Liver (tissue), 9 donors: ENCODE results near the gene ADAMTS16. TPM values are rescaled to one million over a fixed set of nuclear protein-coding genes. Genes with fewer than 3 reads are reported as not detected.

Experiments used
- DNase-seq: peaks from one replicate; pipeline ENCODE4 v3.0.0-alpha.2; 2017; ENCODE audit warnings: low spot score
- H3K27ac ChIP-seq, 2 donors: one replicate each; pipeline ENCODE4 v1.7.0; 2013; ENCODE audit warnings: inconsistent platforms in 2 of 2, low read length in 2 of 2, control low read depth in 1 of 2, low read depth in 1 of 2, mild to moderate bottlenecking in 1 of 2
- H3K27me3 ChIP-seq, 4 donors: one replicate each; pipeline versions ENCODE4 v1.6.1 to v1.7.0; 2013; ENCODE audit warnings: low read length in 3 of 4, inconsistent platforms in 1 of 4, mild to moderate bottlenecking in 1 of 4, moderate library complexity in 1 of 4; ENCODE audit not compliant: control insufficient read depth in 4 of 4, insufficient read depth in 4 of 4
- H3K36me3 ChIP-seq, 4 donors: one replicate each; pipeline versions ENCODE4 v1.6.1 to v1.7.0; 2013; ENCODE audit warnings: low read length in 3 of 4, mild to moderate bottlenecking in 3 of 4, low read depth in 1 of 4, moderate library complexity in 1 of 4; ENCODE audit not compliant: control insufficient read depth in 4 of 4, insufficient read depth in 3 of 4
- H3K4me1 ChIP-seq, 4 donors: one replicate each; pipeline versions ENCODE4 v1.6.1 to v1.7.0; 2013; ENCODE audit warnings: low read length in 3 of 4, mild to moderate bottlenecking in 3 of 4, moderate library complexity in 1 of 4; ENCODE audit not compliant: control insufficient read depth in 4 of 4, insufficient read depth in 4 of 4
- H3K4me3 ChIP-seq, 3 donors: one replicate each; pipeline versions ENCODE4 v1.6.1 to v1.7.0; 2013; ENCODE audit warnings: low read length in 3 of 3, control low read depth in 1 of 3, low read depth in 1 of 3, mild to moderate bottlenecking in 1 of 3
- H3K9ac ChIP-seq, 2 donors: one replicate each; pipeline ENCODE4 v1.7.0; 2013; ENCODE audit warnings: low read length in 2 of 2, mild to moderate bottlenecking in 2 of 2, moderate library complexity in 2 of 2, control low read depth in 1 of 2, low read depth in 1 of 2
- H3K9me3 ChIP-seq, 4 donors: one replicate each; pipeline versions ENCODE4 v1.6.1 to v1.7.0; 2013; ENCODE audit warnings: low read length in 3 of 4; ENCODE audit not compliant: control insufficient read depth in 4 of 4
- ATF3 ChIP-seq: IDR thresholded peaks from 2 replicates; pipeline ENCODE4 v1.6.1; 2016; ENCODE audit warnings: antibody characterized with exemption
- CTCF ChIP-seq: fragments of 150-350 bp; IDR thresholded peaks from 2 replicates; pipeline ENCODE4 v1.5.1; 2017; ENCODE audit warnings: improper control_type of control experiment, low read depth, low read length; ENCODE audit not compliant: missing input control
- EGR1 ChIP-seq, 2 donors: IDR thresholded peaks; 2 replicates each; pipeline ENCODE4 v1.6.1; 2016 to 2018; ENCODE audit warnings: antibody characterized with exemption in 2 of 2, low read depth in 2 of 2
- FOXA1 ChIP-seq: IDR thresholded peaks from 2 replicates; pipeline ENCODE4 v1.6.1; 2016; ENCODE audit warnings: antibody characterized with exemption
- FOXA2 ChIP-seq: IDR thresholded peaks from 2 replicates; pipeline ENCODE4 v1.6.1; 2016; ENCODE audit warnings: antibody characterized with exemption
- GABPA ChIP-seq, 2 donors: IDR thresholded peaks in 1 of 2; conservative IDR thresholded peaks in 1 of 2; 2 replicates each; pipeline ENCODE4 v1.6.1; 2016; ENCODE audit warnings: antibody characterized with exemption in 2 of 2, mild to moderate bottlenecking in 1 of 2, moderate library complexity in 1 of 2
- HNF4A ChIP-seq, 2 donors: conservative IDR thresholded peaks; 2 replicates each; pipeline ENCODE4 v1.6.1; 2016; ENCODE audit warnings: antibody characterized with exemption in 2 of 2, mild to moderate bottlenecking in 2 of 2
- HNF4G ChIP-seq: IDR thresholded peaks from 2 replicates; pipeline ENCODE4 v1.6.1; 2016; ENCODE audit warnings: antibody characterized with exemption
- JUND ChIP-seq, 2 donors: IDR thresholded peaks; 2 replicates each; pipeline ENCODE4 v1.6.1; 2016; ENCODE audit warnings: antibody characterized with exemption in 2 of 2
- MAX ChIP-seq: IDR thresholded peaks from 2 replicates; pipeline ENCODE4 v1.6.1; 2016; ENCODE audit warnings: antibody characterized with exemption
- NR2F2 ChIP-seq: IDR thresholded peaks from 2 replicates; pipeline ENCODE4 v1.6.1; 2016; ENCODE audit warnings: antibody characterized with exemption
- RAD21 ChIP-seq, 2 donors: IDR thresholded peaks; 2 replicates each; pipeline ENCODE4 v1.6.1; 2016; ENCODE audit warnings: antibody characterized with exemption in 2 of 2, mild to moderate bottlenecking in 2 of 2
- REST ChIP-seq: IDR thresholded peaks from 2 replicates; pipeline ENCODE4 v1.6.1; 2016; ENCODE audit warnings: antibody characterized with exemption, mild to moderate bottlenecking
- SP1 ChIP-seq: IDR thresholded peaks from 2 replicates; pipeline ENCODE4 v1.6.1; 2018; ENCODE audit warnings: antibody characterized with exemption, mild to moderate bottlenecking
- TAF1 ChIP-seq: conservative IDR thresholded peaks from 2 replicates; pipeline ENCODE4 v1.6.1; 2016; ENCODE audit warnings: antibody characterized with exemption, mild to moderate bottlenecking
- YY1 ChIP-seq: IDR thresholded peaks from 2 replicates; pipeline ENCODE4 v1.6.1; 2016; ENCODE audit warnings: antibody characterized with exemption, mild to moderate bottlenecking
- ZBTB33 ChIP-seq: IDR thresholded peaks from 2 replicates; pipeline ENCODE4 v1.6.1; 2016; ENCODE audit warnings: antibody characterized with exemption
- WGBS: extraction: QIAGEN DNeasy Blood & Tissue Kit; methylation state at CpG from one replicate; pipeline ENCODE4 v1.1.7; 2013; 5-methylcytosine and 5-hydroxymethylcytosine counted together
- polyA plus RNA-seq, 2 donors: library from polyadenylated mRNA; stranded (reverse) in 1 of 2; unstranded in 1 of 2; fragments of 200-250 nt in 1 of 2; fragments of >200 nt in 1 of 2; fragmentation: Nextera tagmentation in 1 of 2; extraction: Ambion mirVana in 1 of 2; gene quantifications; one replicate each; pipeline versions ENCODE4 v1.2.1 to v1.2.3, GENCODE V29; 2013 to 2015
- total RNA-seq, 2 donors: library from RNA; depleted of rRNA; stranded (reverse); fragments of >200 nt; gene quantifications; one replicate each; pipeline ENCODE4 v1.2.3, GENCODE V29; 2014
- donor health status: healthy.
- donor health status: healthy.
- donor health status: healthy.
- donor health status: healthy.
- donor health status: healthy.

ADAMTS16 gene
- total and polyA plus RNA-seq, 4 donors = under 0.01 to 0.84 TPM; not detected in 2

GRCh38 chr5:5128766-5129165, 11.4 kb upstream of the ADAMTS16 start:
- Histone ChIP-seq H3K9me3 (no peaks in the 10 kb centered on the region), H3K9ac (no peak overlapping the region), H3K4me1 (no peaks in the 10 kb centered on the region), H3K4me3 (no peak overlapping the region), H3K36me3 (no peaks in the 10 kb centered on the region), H3K27me3 (peaks cover 0 to 2% (median 0%) of the 10 kb centered on the region in 4 donors), H3K27ac (no peak overlapping the region)
- DNase-seq = no peak
- 86% methylated on average over 8 of the region's 8 CpGs for WGBS
- TF ChIP-seq EGR1 (IDR thresholded peaks at IDR 0.05; ENCODE audit: low read depth in 2 of 2) (no peak), TAF1 (no peak), JUND (IDR thresholded peaks at IDR 0.05) (no peak), REST (no peak), SP1 (no peak), HNF4A (conservative IDR thresholded peaks at IDR 0.05) (no peak), ZBTB33 (no peak), FOXA2 (no peak), ATF3 (no peak), NR2F2 (no peak), MAX (no peak), RAD21 (IDR thresholded peaks at IDR 0.05) (no peak), YY1 (no peak), GABPA (IDR thresholded peaks at IDR 0.05 in 1 of 2, conservative IDR thresholded peaks at IDR 0.05 in 1 of 2) (no peak), HNF4G (no peak), CTCF (no peak)

- TF ChIP-seq EGR1 (IDR thresholded peaks at IDR 0.05; ENCODE audit: low read depth in 2 of 2) (no peak), HNF4A (conservative IDR thresholded peaks at IDR 0.05) (no peak), ZBTB33 (no peak), GABPA (IDR thresholded peaks at IDR 0.05 in 1 of 2, conservative IDR thresholded peaks at IDR 0.05 in 1 of 2) (no peak), JUND (IDR thresholded peaks at IDR 0.05) (no peak), RAD21 (IDR thresholded peaks at IDR 0.05) (no peak), FOXA2 (no peak), CTCF (no peak), FOXA1 (no peak), NR2F2 (no peak), SP1 (no peak)
- 89% methylated on average over 10 of the region's 10 CpGs for WGBS
- DNase-seq = no peak
- Histone ChIP-seq H3K27me3 (no peaks in the 10 kb centered on the region), H3K4me1 (peaks cover 2 to 13% (median 3%) of the 10 kb centered on the region in 4 donors), H3K9ac (no peak overlapping the region), H3K27ac (no peak overlapping the region), H3K4me3 (no peak overlapping the region), H3K9me3 (peaks cover 0 to 2% (median 0%) of the 10 kb centered on the region in 4 donors), H3K36me3 (no peaks in the 10 kb centered on the region)
Measured at GRCh38 chr5:5132234-5132633, 7.9 kb upstream of the ADAMTS16 start.
